Ovary (tissue), 9 donors: Measurements from ENCODE around the gene LAMTOR5. TPM values are rescaled to one million over a fixed set of nuclear protein-coding genes. Genes with fewer than 3 reads are reported as not detected.

Experiments used
- DNase-seq, 5 donors: peaks; one replicate each; pipeline ENCODE4 v3.0.0-alpha.2; 2019 to 2020
- H3K27ac ChIP-seq, 2 donors: fragments of 200-600 bp; one replicate each; pipeline versions ENCODE4 v1.5.1 to v1.8.0; 2019 to 2022
- H3K27me3 ChIP-seq: fragments of 200-600 bp; one replicate; pipeline ENCODE4 v1.8.0; 2022
- H3K36me3 ChIP-seq: fragments of 200-600 bp; sonication (generic); one replicate; pipeline ENCODE4 v1.5.1; 2019
- H3K4me1 ChIP-seq: one replicate; pipeline ENCODE4 v1.8.1; 2013; ENCODE audit warnings: mild to moderate bottlenecking, moderate library complexity; ENCODE audit not compliant: insufficient read depth
- H3K4me3 ChIP-seq: fragments of 200-600 bp; sonication (generic); one replicate; pipeline ENCODE4 v1.5.1; 2017
- H3K9me3 ChIP-seq, 2 donors: fragments of 200-600 bp in 1 of 2; sonication (generic) in 1 of 2; one replicate each; pipeline versions ENCODE4 v1.5.1 to v1.8.1; 2013 to 2019; ENCODE audit warnings: mild to moderate bottlenecking in 1 of 2, moderate library complexity in 1 of 2
- CTCF ChIP-seq, 3 donors: fragments of 450-650 bp in 2 of 3; fragments of 200-600 bp in 1 of 3; IDR thresholded peaks; one replicate each; pipeline versions ENCODE4 v1.5.1 to v1.8.0; 2016 to 2022; ENCODE audit warnings: antibody characterized with exemption in 3 of 3, mild to moderate bottlenecking in 1 of 3
- EP300 ChIP-seq: sonication (generic); formaldehyde crosslinking; IDR thresholded peaks from one replicate; pipeline ENCODE4 v1.6.1; 2017; ENCODE audit warnings: antibody characterized with exemption
- POLR2A ChIP-seq: fragments of 450-650 bp; IDR thresholded peaks from one replicate; pipeline ENCODE4 v1.6.1; 2017; ENCODE audit warnings: antibody characterized with exemption, mild to moderate bottlenecking, moderate library complexity
- WGBS, 3 donors: extraction: QIAGEN DNeasy Blood & Tissue Kit in 1 of 3; methylation state at CpG; one replicate each; pipeline versions ENCODE4 v1.1.5 to v1.1.7; 2013 to 2017; 5-methylcytosine and 5-hydroxymethylcytosine counted together
- intact Hi-C, 4 donors: fragments of 100-400 bp; cut with DNase I; formaldehyde crosslinking; loops; one replicate each; pipeline versions ENCODE4 v1.11.0 to v1.15.1; 2022 to 2023
- polyA plus RNA-seq, 2 donors: library from polyadenylated mRNA; stranded (reverse); fragments of 200-250 nt in 1 of 2; fragments of 350-450 nt in 1 of 2; fragmentation: Illumina TruSeq in 1 of 2; extraction: RNeasy Lipid Tissue Mini Kit (QIAGEN cat#74804) in 1 of 2; gene quantifications; one replicate each; pipeline ENCODE4 v1.2.3, GENCODE V29; 2013 to 2014
- total RNA-seq, 7 donors: library from RNA; depleted of rRNA in 2 of 7; stranded (reverse); fragments of >200 nt in 2 of 7; fragmentation: NEBNext Ultra II Directional in 3 of 7; extraction: Animal tissue kit (Norgen Biotek cat#: 25700) in 3 of 7; gene quantifications; one replicate each; pipeline versions ENCODE4 v1.1.0 to v1.2.4, GENCODE V29; 2016 to 2023
- donor health status: DM: no; HTN: no; CAD: no; lungs with moderate emphysema.
- donor health status: DM: no; HTN: no; CAD: no.
- donor health status: Bipolar disorder and iron deficiency.
- donor health status: DM: yes; HTN: yes; CAD: no.
- donor health status: DM: no; HTN: no; CAD: no.
- donor health status: DM: yes; HTN: yes; CAD: no.

LAMTOR5 gene
- total and polyA plus RNA-seq, 9 donors = 103 to 265 (median 124) TPM

- no peak overlapping the region for H3K27ac ChIP-seq
- TF ChIP-seq POLR2A (no peak), EP300 (no peak), CTCF (IDR thresholded peaks at IDR 0.05) (no peak)
- DNase-seq = no peak
- H3K4me3 ChIP-seq = no peak overlapping the region
- H3K36me3 ChIP-seq = no peaks in the 10 kb centered on the region
- intact Hi-C loops = no loop called here
- H3K4me1 ChIP-seq = peaks cover 6% of the 10 kb centered on the region
- no peaks in the 10 kb centered on the region for H3K27me3 ChIP-seq
- H3K9me3 ChIP-seq = no peaks in the 10 kb centered on the region
- 50 to 56% (median 50%) methylated on average over 5 of the region's 5 CpGs for WGBS, 3 donors
Observed at GRCh38 chr1:110383251-110383990, 24.1 kb downstream of the LAMTOR5 start.

GRCh38 chr1:110380672-110381283 is 26.7 kb downstream of the LAMTOR5 start:
- Histone ChIP-seq H3K36me3 (no peaks in the 10 kb centered on the region), H3K27me3 (no peaks in the 10 kb centered on the region), H3K4me1 (peaks cover 4% of the 10 kb centered on the region), H3K9me3 (no peaks in the 10 kb centered on the region), H3K27ac (no peak overlapping the region), H3K4me3 (no peak overlapping the region)
- no peak for DNase-seq
- TF ChIP-seq EP300 = no peak
- TF ChIP-seq POLR2A = no peak
- no peak for TF ChIP-seq CTCF (IDR thresholded peaks at IDR 0.05)
- WGBS, 3 donors = 72 to 80% (median 76%) methylated on average over 10 of the region's 10 CpGs
- intact Hi-C loops = no loop called here

GRCh38 chr1:110375490-110375889 is 32.0 kb downstream of the LAMTOR5 start:
- no peaks in the 10 kb centered on the region for H3K4me1 ChIP-seq
- WGBS, 3 donors = 74 to 96% (median 91%) methylated on average over 1 of the region's 1 CpG
- intact Hi-C loops = no loop called here
- no peak overlapping the region for H3K27ac ChIP-seq
- no peaks in the 10 kb centered on the region for H3K9me3 ChIP-seq
- no peaks in the 10 kb centered on the region for H3K36me3 ChIP-seq
- H3K27me3 ChIP-seq = no peaks in the 10 kb centered on the region
- TF ChIP-seq CTCF (IDR thresholded peaks at IDR 0.05) (no peak), EP300 (no peak), POLR2A (no peak)
- H3K4me3 ChIP-seq = no peak overlapping the region
- DNase-seq = no peak

DNA sequence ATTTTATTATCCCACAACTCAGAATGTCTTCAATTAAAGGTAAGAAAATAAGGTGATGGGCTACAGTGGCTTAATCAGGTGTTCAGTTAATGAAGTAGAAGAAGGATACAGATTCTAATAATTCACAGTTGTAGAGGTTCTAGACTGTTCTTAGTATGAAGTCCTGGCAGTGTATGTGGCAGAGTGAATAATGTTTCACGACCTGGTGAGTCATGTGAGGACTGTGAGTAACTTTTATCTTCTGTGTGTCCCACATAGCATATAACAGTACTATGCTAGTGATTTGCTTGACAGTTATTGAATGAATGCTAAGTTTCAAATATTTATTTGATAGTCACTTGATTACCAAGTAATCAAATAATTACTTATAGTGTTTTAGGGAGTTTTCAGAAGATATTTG is 36.7 kb downstream of the LAMTOR5 start:
- intact Hi-C loops = no loop called here
- no peak overlapping the region for H3K27ac ChIP-seq
- no peak overlapping the region for H3K4me3 ChIP-seq
- TF ChIP-seq POLR2A (no peak), EP300 (no peak), CTCF (IDR thresholded peaks at IDR 0.05) (no peak)
- 20 to 38% (median 29%) methylated on average over 1 of the region's 1 CpG for WGBS, 3 donors
- H3K36me3 ChIP-seq = no peaks in the 10 kb centered on the region
- DNase-seq = no peak
- H3K4me1 ChIP-seq = no peaks in the 10 kb centered on the region
- no peaks in the 10 kb centered on the region for H3K27me3 ChIP-seq
- no peaks in the 10 kb centered on the region for H3K9me3 ChIP-seq
